ENCODE results near the gene AMPD1. TPM values are rescaled to one million over a fixed set of nuclear protein-coding genes. Genes with fewer than 3 reads are reported as not detected.

The AMPD1 gene
- polyA plus RNA-seq, 1 donor (not counting 4 experiments of a cell fraction or from before 2014, with no cell fraction given), result not detected

DNA sequence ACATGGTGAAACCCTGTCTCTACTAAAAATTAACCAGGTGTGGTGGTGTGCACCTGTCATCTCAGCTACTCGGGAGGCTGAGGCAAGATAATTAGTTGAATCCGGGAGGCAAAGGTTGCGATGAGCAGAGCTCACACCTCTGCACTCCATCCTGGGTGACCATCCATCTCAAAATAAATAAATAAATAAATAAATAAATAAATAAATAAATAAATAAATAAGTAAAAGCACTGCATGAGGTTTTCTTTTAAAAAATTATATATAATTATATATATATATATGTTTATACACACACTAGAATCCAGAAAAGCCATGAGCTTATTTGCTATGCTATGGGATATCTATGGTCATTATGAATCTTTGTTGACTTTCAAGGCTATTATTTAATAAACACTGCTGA is 2.4 kb downstream of the AMPD1 start:
- Histone ChIP-seq H3K9ac (ENCODE audit: control insufficient read depth, extremely low read depth, insufficient read depth, low read length) (no peak overlapping the region), H3K36me3 (ENCODE audit: control insufficient read depth in 2 of 2, extremely low read depth in 1 of 2, insufficient read depth in 2 of 2, low read length in 2 of 2) (no peaks in the 10 kb centered on the region), H3K9me3 (ENCODE audit: control insufficient read depth, low read depth, low read length) (no peaks in the 10 kb centered on the region), H3K4me2 (ENCODE audit: control insufficient read depth, extremely low read depth, insufficient read depth, low read depth, low read length) (no peak overlapping the region), H3K27ac (ENCODE audit: control insufficient read depth, insufficient read depth, low read length) (no peak overlapping the region), H3K9me1 (ENCODE audit: control insufficient read depth, extremely low read depth, insufficient read depth, low read length) (no peaks in the 10 kb centered on the region), H3K4me1 (ENCODE audit: control insufficient read depth, extremely low read depth, insufficient read depth, low read length) (no peaks in the 10 kb centered on the region), H3K4me3 (ENCODE audit: control insufficient read depth in 2 of 3, extremely low read depth in 1 of 3, insufficient read depth in 2 of 3, low read depth in 1 of 3, low read length in 3 of 3) (no peak overlapping the region), H3K27me3 (ENCODE audit: control insufficient read depth, extremely low read depth, insufficient read depth, low read length) (no peaks in the 10 kb centered on the region), H2AFZ (ENCODE audit: control insufficient read depth, low read length) (no peak overlapping the region), H3K79me2 (ENCODE audit: control insufficient read depth, insufficient read depth, low read length) (no peaks in the 10 kb centered on the region), H4K20me1 (ENCODE audit: control insufficient read depth, extremely low read depth, insufficient read depth, low read length) (no peaks in the 10 kb centered on the region)
- TF ChIP-seq EZH2 (IDR thresholded peaks at IDR 0.05; ENCODE audit: low read length), result no peak
- TF ChIP-seq, protein P1, sequence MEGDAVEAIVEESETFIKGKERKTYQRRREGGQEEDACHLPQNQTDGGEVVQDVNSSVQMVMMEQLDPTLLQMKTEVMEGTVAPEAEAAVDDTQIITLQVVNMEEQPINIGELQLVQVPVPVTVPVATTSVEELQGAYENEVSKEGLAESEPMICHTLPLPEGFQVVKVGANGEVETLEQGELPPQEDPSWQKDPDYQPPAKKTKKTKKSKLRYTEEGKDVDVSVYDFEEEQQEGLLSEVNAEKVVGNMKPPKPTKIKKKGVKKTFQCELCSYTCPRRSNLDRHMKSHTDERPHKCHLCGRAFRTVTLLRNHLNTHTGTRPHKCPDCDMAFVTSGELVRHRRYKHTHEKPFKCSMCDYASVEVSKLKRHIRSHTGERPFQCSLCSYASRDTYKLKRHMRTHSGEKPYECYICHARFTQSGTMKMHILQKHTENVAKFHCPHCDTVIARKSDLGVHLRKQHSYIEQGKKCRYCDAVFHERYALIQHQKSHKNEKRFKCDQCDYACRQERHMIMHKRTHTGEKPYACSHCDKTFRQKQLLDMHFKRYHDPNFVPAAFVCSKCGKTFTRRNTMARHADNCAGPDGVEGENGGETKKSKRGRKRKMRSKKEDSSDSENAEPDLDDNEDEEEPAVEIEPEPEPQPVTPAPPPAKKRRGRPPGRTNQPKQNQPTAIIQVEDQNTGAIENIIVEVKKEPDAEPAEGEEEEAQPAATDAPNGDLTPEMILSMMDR (optimal IDR thresholded peaks at IDR 0.05 in 1 of 3, IDR thresholded peaks at IDR 0.05 in 1 of 3, conservative IDR thresholded peaks at IDR 0.05 in 1 of 3; ENCODE audit: extremely low read depth in 1 of 3, insufficient read depth in 2 of 3, low read length in 3 of 3), result no peak
- no peak for DNase-seq (ENCODE audit: low read depth, low spot score)
- dilution Hi-C loops (cut with MboI; ENCODE audit: extremely low pct_ligation_motif_present, low sequenced_read_pairs), result no loop called here
- no peak for FAIRE-seq

DNA sequence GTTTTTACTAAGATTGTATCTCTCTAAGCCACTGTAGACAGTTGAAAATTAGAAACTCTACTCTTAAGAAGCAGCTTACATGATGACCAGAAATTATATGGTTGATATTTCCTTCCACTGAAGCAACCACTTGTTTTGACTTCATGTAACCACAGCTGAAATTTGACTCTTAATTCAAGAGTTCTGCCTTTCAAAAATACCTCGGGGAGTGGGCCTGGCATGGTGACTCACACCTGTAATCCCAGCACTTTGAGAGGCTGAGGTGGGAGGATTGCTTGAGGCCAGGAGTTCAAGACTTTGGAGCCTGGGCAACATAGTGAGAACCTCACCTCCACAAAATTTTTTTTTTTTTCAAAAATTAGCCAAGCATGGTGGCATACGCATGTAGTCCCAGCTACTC is 4.3 kb downstream of the AMPD1 start:
- no peaks in the 10 kb centered on the region for H3K9me3 ChIP-seq (ENCODE audit: control insufficient read depth, low read depth, low read length)
- FAIRE-seq (no peak), DNase-seq (ENCODE audit: low read depth, low spot score) (no peak)
- no peak overlapping the region for H3K4me3 ChIP-seq (ENCODE audit: control insufficient read depth in 2 of 3, extremely low read depth in 1 of 3, insufficient read depth in 2 of 3, low read depth in 1 of 3, low read length in 3 of 3)
- no peaks in the 10 kb centered on the region for H3K4me1 ChIP-seq (ENCODE audit: control insufficient read depth, extremely low read depth, insufficient read depth, low read length)
- no peaks in the 10 kb centered on the region for H3K36me3 ChIP-seq (ENCODE audit: control insufficient read depth in 2 of 2, extremely low read depth in 1 of 2, insufficient read depth in 2 of 2, low read length in 2 of 2)
- H3K79me2 ChIP-seq (ENCODE audit: control insufficient read depth, insufficient read depth, low read length), result no peaks in the 10 kb centered on the region
- H4K20me1 ChIP-seq (ENCODE audit: control insufficient read depth, extremely low read depth, insufficient read depth, low read length), result no peaks in the 10 kb centered on the region
- H3K4me2 ChIP-seq (ENCODE audit: control insufficient read depth, extremely low read depth, insufficient read depth, low read depth, low read length), result no peak overlapping the region
- dilution Hi-C loops (cut with MboI; ENCODE audit: extremely low pct_ligation_motif_present, low sequenced_read_pairs), result no loop called here
- no peak overlapping the region for H3K27ac ChIP-seq (ENCODE audit: control insufficient read depth, insufficient read depth, low read length)
- no peak for TF ChIP-seq EZH2 (IDR thresholded peaks at IDR 0.05; ENCODE audit: low read length)
- TF ChIP-seq, protein P1 (optimal IDR thresholded peaks at IDR 0.05 in 1 of 3, IDR thresholded peaks at IDR 0.05 in 1 of 3, conservative IDR thresholded peaks at IDR 0.05 in 1 of 3; ENCODE audit: extremely low read depth in 1 of 3, insufficient read depth in 2 of 3, low read length in 3 of 3), result no peak
- no peak overlapping the region for H2AFZ ChIP-seq (ENCODE audit: control insufficient read depth, low read length)
- H3K9me1 ChIP-seq (ENCODE audit: control insufficient read depth, extremely low read depth, insufficient read depth, low read length), result no peaks in the 10 kb centered on the region
- no peaks in the 10 kb centered on the region for H3K27me3 ChIP-seq (ENCODE audit: control insufficient read depth, extremely low read depth, insufficient read depth, low read length)
- no peak overlapping the region for H3K9ac ChIP-seq (ENCODE audit: control insufficient read depth, extremely low read depth, insufficient read depth, low read length)

All from keratinocyte (primary cell).